ENCODE measurements around the gene L3MBTL1.

L3MBTL1 gene

DNA sequence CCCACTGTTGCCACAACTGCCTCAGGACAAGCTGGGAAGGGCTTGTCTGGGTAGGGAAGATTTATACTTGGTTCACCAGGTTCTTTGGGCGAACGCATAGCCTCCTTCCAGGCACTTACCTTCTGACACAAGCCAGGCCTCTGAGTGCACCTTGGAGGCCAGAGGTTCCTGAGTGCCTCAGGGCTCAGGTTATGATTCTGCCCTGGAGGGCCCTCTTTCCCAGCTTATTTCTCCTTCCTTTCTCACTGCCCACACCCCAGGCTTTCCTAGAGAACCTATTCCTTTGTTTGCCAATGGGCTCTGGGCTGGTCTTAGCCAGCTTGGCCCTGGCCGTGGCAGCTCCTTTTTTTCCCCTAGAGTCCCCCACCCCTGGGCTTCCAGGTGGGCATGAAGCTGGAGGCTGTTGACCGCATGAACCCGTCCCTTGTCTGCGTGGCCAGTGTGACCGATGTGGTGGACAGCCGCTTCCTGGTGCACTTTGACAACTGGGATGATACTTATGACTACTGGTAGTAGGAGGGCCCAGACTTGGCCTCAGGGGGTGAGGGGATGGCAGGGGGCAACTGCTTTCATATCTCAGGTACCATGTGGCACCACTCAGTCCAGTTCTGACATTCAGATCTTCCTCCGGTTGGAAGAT, 25.0 kb downstream of the L3MBTL1 start:
- Histone ChIP-seq H3K9me3 (no peaks in the 10 kb centered on the region), H3K36me3 (peaks cover 0 to 60% (median 6%) of the 10 kb centered on the region in 3 donors), H3K4me3 (no peak overlapping the region), H3K4me1 (no peaks in the 10 kb centered on the region), H3K27ac (no peak overlapping the region), H3K27me3 (no peaks in the 10 kb centered on the region)
- TF ChIP-seq, protein P1, sequence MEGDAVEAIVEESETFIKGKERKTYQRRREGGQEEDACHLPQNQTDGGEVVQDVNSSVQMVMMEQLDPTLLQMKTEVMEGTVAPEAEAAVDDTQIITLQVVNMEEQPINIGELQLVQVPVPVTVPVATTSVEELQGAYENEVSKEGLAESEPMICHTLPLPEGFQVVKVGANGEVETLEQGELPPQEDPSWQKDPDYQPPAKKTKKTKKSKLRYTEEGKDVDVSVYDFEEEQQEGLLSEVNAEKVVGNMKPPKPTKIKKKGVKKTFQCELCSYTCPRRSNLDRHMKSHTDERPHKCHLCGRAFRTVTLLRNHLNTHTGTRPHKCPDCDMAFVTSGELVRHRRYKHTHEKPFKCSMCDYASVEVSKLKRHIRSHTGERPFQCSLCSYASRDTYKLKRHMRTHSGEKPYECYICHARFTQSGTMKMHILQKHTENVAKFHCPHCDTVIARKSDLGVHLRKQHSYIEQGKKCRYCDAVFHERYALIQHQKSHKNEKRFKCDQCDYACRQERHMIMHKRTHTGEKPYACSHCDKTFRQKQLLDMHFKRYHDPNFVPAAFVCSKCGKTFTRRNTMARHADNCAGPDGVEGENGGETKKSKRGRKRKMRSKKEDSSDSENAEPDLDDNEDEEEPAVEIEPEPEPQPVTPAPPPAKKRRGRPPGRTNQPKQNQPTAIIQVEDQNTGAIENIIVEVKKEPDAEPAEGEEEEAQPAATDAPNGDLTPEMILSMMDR (IDR thresholded peaks at IDR 0.05) = no peak
- DNase-seq = peak in 1 of 2 donors; percentile 54
- intact Hi-C loops (cut with DNase I; ENCODE audit: low total_unique reads) = loop anchor here (10.0 kb wide), 1 partner anchor 52 kb away; no protein-coding TSS in a partner anchor

DNA sequence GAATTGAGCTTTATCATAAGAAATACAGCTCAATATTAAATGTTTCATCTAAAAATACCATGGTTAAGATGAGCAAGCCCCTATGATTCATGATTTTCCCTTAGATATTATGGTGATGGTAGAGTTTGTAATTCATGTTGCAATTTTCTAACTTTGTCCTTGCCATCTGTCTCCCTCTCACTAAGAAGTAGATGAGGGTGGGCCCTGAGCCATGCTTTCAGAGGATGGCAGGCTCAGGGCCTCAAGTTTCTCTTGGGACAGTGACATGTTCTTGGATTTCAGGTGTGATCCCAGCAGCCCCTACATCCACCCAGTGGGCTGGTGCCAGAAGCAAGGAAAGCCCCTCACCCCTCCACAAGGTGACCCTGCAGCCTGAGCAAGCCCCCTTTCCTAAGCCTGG, 25.6 kb downstream of the L3MBTL1 start:
- Histone ChIP-seq H3K27ac (no peak overlapping the region), H3K27me3 (no peaks in the 10 kb centered on the region), H3K4me1 (no peaks in the 10 kb centered on the region), H3K36me3 (peaks cover 0 to 60% (median 6%) of the 10 kb centered on the region in 3 donors), H3K4me3 (no peak overlapping the region), H3K9me3 (no peaks in the 10 kb centered on the region)
- TF ChIP-seq, protein P1 (IDR thresholded peaks at IDR 0.05) = no peak
- intact Hi-C loops (cut with DNase I; ENCODE audit: low total_unique reads) = loop anchor here (10.0 kb wide), 1 partner anchor 52 kb away; no protein-coding TSS in a partner anchor
- no peak for DNase-seq

DNA sequence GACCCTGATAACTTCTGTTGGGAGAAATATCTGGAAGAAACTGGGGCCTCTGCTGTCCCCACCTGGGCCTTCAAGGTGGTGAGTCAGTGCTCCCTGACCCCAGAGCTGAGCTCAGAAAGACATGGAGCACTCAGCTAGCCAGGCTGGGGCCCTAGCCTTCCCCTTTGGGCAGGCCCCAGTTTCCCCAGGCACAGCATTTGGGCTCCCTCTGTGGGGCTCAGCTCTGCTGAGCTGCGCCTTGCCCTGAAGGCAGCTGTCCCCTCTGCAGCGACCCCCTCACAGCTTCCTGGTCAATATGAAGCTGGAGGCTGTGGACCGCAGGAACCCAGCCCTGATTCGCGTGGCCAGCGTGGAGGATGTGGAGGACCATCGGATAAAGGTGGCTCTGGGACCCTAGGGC, 26.5 kb downstream of the L3MBTL1 start:
- H3K27me3 ChIP-seq = no peaks in the 10 kb centered on the region
- DNase-seq = peak in 1 of 2 donors; percentile 27
- intact Hi-C loops (cut with DNase I; ENCODE audit: low total_unique reads) = loop anchor here (10.0 kb wide), 1 partner anchor 51 kb away; no protein-coding TSS in a partner anchor
- TF ChIP-seq, protein P1 (IDR thresholded peaks at IDR 0.05) = no peak
- no peaks in the 10 kb centered on the region for H3K9me3 ChIP-seq
- peaks cover 0 to 61% (median 6%) of the 10 kb centered on the region in 3 donors for H3K36me3 ChIP-seq
- no peaks in the 10 kb centered on the region for H3K4me1 ChIP-seq
- H3K4me3 ChIP-seq = no peak overlapping the region
- H3K27ac ChIP-seq = no peak overlapping the region

DNA sequence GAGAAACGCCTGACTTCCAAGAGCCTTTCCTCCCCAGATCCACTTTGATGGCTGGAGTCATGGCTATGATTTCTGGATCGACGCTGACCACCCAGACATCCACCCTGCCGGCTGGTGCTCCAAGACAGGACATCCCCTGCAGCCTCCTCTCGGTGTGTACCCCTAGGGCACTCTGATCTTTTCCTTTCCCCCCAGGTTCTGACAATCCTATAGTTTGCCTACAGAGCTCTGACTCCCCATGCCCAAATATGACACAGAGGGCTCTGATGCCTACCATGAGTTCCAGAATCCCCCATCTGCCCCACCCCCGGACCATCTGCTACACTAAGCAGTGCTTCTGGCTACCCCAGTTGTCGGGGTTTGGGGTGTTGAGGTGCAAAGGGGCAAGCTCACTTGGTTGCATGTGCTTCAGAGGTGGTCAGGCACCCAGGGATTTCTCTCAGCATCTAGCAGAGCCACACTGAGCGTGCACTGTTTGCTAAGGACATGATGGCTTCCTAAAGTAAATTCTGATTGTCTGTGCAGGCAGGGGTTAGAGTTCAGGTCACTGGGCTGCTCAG, 27.4 kb downstream of the L3MBTL1 start:
- no peak overlapping the region for H3K4me3 ChIP-seq
- intact Hi-C loops (cut with DNase I; ENCODE audit: low total_unique reads) = loop anchor here (10.0 kb wide), 1 partner anchor 50 kb away; no protein-coding TSS in a partner anchor
- TF ChIP-seq, protein P1 (IDR thresholded peaks at IDR 0.05) = no peak
- peaks cover 0 to 67% (median 6%) of the 10 kb centered on the region in 3 donors for H3K36me3 ChIP-seq
- H3K27me3 ChIP-seq = no peaks in the 10 kb centered on the region
- no peaks in the 10 kb centered on the region for H3K9me3 ChIP-seq
- no peak overlapping the region for H3K27ac ChIP-seq
- no peaks in the 10 kb centered on the region for H3K4me1 ChIP-seq
- DNase-seq = peak in 1 of 2 donors; percentile 40

DNA sequence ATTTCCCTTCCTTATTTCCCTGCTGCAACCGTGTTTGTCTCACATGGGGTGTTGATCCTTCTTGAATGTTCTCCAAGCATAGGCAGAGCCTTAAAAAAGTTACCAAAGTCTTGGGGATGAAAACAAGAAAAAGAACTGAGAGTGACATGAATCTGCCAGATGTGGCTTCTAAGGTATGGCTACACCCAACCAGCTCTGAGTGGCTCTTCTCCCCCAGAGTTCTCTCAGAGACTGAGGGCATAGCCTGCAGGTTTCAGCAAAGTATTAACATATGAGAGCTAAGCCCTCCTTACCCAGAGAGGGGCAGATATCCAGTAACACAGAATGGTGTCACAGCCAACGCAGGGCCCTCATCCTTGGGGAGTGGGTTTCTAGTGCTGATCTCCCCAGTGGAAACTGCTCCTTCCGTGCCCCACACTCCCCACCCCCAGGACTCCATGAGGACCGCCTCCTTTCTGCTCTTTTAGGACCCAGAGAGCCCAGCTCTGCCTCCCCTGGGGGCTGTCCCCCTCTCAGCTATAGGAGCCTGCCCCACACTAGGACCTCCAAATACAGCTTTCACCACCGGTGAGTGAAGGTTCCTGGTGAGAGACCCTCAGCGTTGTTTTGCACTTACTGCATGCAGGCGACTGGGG, 28.0 kb downstream of the L3MBTL1 start:
- no peaks in the 10 kb centered on the region for H3K9me3 ChIP-seq
- DNase-seq = peak in 1 of 2 donors; percentile 39
- H3K27me3 ChIP-seq = no peaks in the 10 kb centered on the region
- H3K4me3 ChIP-seq = no peak overlapping the region
- H3K4me1 ChIP-seq = no peaks in the 10 kb centered on the region
- TF ChIP-seq, protein P1 (IDR thresholded peaks at IDR 0.05) = no peak
- no peak overlapping the region for H3K27ac ChIP-seq
- intact Hi-C loops (cut with DNase I; ENCODE audit: low total_unique reads) = loop anchor here (10.0 kb wide), 1 partner anchor 49 kb away; no protein-coding TSS in a partner anchor
- H3K36me3 ChIP-seq = peaks cover 0 to 67% (median 6%) of the 10 kb centered on the region in 3 donors

All from tibial artery (tissue), 4 donors.